ENCODE data around the gene RPS23.

GRCh38 chr5:82298668-82299067, 20.5 kb upstream of the RPS23 start:
- TF ChIP-seq ARNT (IDR thresholded peaks at IDR 0.05), result no peak
- TF ChIP-seq FOXM1 (IDR thresholded peaks at IDR 0.05; ENCODE audit: borderline replicate concordance), result no peak
- no peak for TF ChIP-seq BHLHE40 (IDR thresholded peaks at IDR 0.05; ENCODE audit: borderline replicate concordance)
- no peak for TF ChIP-seq FOXA1 (IDR thresholded peaks at IDR 0.05)
- no peak for TF ChIP-seq SP1 (IDR thresholded peaks at IDR 0.05)
- TF ChIP-seq PKNOX1 (IDR thresholded peaks at IDR 0.05), result no peak
- no peak for TF ChIP-seq ELF4 (IDR thresholded peaks at IDR 0.05)
- no peak for TF ChIP-seq ZNF384 (IDR thresholded peaks at IDR 0.05)
- TF ChIP-seq SUZ12 (IDR thresholded peaks at IDR 0.05), result no peak
- TF ChIP-seq FOXK2 (IDR thresholded peaks at IDR 0.05), result no peak
- TF ChIP-seq NFRKB (IDR thresholded peaks at IDR 0.05), result no peak
- TF ChIP-seq HDGF (IDR thresholded peaks at IDR 0.05; ENCODE audit: borderline replicate concordance), result no peak
- no peak for TF ChIP-seq TARDBP (IDR thresholded peaks at IDR 0.05)
- no peak for TF ChIP-seq LEF1 (IDR thresholded peaks at IDR 0.05; ENCODE audit: borderline replicate concordance)

Measured in HEK293T (cell line).